H9 (cell line): Measurements from ENCODE around the gene GPR157. TPM values are rescaled to one million over a fixed set of nuclear protein-coding genes. Genes with fewer than 3 reads are reported as not detected.

Experiments
- DNase-seq: peaks from one replicate; pipeline ENCODE4 v3.0.0-alpha.2; 2017
- H2AFZ ChIP-seq: one replicate; pipeline ENCODE4 v1.6.1; 2013; ENCODE audit warnings: mild to moderate bottlenecking, low read length, control low read depth, moderate library complexity
- H2AK5ac ChIP-seq: 2 replicates; pipeline ENCODE4 v1.6.1; 2013; ENCODE audit warnings: low read length, control low read depth, mixed read lengths; ENCODE audit not compliant: insufficient read length
- H2BK120ac ChIP-seq: one replicate; pipeline ENCODE4 v1.6.1; 2013; ENCODE audit warnings: low read depth, mild to moderate bottlenecking, low read length, control low read depth, inconsistent platforms; ENCODE audit not compliant: poor library complexity, severe bottlenecking
- H2BK12ac ChIP-seq: 2 replicates; pipeline ENCODE4 v1.6.1; 2013; ENCODE audit warnings: low read length, control low read depth, mixed read lengths, low read depth; ENCODE audit not compliant: insufficient read length
- H2BK15ac ChIP-seq: 2 replicates; pipeline ENCODE4 v1.6.1; 2013; ENCODE audit warnings: low read depth, low read length, control low read depth
- H2BK20ac ChIP-seq: one replicate; pipeline ENCODE4 v1.6.1; 2013; ENCODE audit warnings: low read depth, mild to moderate bottlenecking, low read length, control low read depth, inconsistent platforms; ENCODE audit not compliant: poor library complexity, severe bottlenecking
- H2BK5ac ChIP-seq: 2 replicates; pipeline ENCODE4 v1.6.1; 2013; ENCODE audit warnings: low read length, control low read depth, mixed read lengths; ENCODE audit not compliant: insufficient read length
- H3K14ac ChIP-seq: 2 replicates; pipeline ENCODE4 v1.6.1; 2013; ENCODE audit warnings: low read length, control low read depth; ENCODE audit not compliant: insufficient read depth
- H3K18ac ChIP-seq: 2 replicates; pipeline ENCODE4 v1.6.1; 2013; ENCODE audit warnings: low read depth, mild to moderate bottlenecking, mixed read lengths, low read length, control low read depth; ENCODE audit not compliant: insufficient read length
- H3K23ac ChIP-seq: 2 replicates; pipeline ENCODE4 v1.6.1; 2013; ENCODE audit warnings: low read length, control low read depth, mixed read lengths, low read depth; ENCODE audit not compliant: insufficient read length
- H3K23me2 ChIP-seq: 2 replicates; pipeline ENCODE4 v1.6.1; 2013; ENCODE audit warnings: low read depth, mild to moderate bottlenecking, mixed read lengths, low read length, control low read depth; ENCODE audit not compliant: insufficient read length, poor library complexity, severe bottlenecking
- H3K27ac ChIP-seq: 2 replicates; pipeline ENCODE4 v1.5.1; 2013; ENCODE audit warnings: low read length, control low read depth, mixed read lengths, low read depth; ENCODE audit not compliant: insufficient read length
- H3K27me3 ChIP-seq: 2 replicates; pipeline ENCODE4 v1.6.1; 2013; ENCODE audit warnings: low read length, control low read depth, inconsistent platforms; ENCODE audit not compliant: insufficient read depth
- H3K4ac ChIP-seq: 2 replicates; pipeline ENCODE4 v1.6.1; 2013; ENCODE audit warnings: low read depth, mild to moderate bottlenecking, control low read depth, inconsistent platforms, low read length, moderate library complexity
- H3K4me1 ChIP-seq: 2 replicates; pipeline ENCODE4 v1.6.1; 2013; ENCODE audit warnings: low read length, control low read depth, inconsistent platforms; ENCODE audit not compliant: insufficient read depth
- H3K4me2 ChIP-seq: 2 replicates; pipeline ENCODE4 v1.6.1; 2013; ENCODE audit warnings: low read length, control low read depth, mixed read lengths; ENCODE audit not compliant: insufficient read length, insufficient read depth
- H3K56ac ChIP-seq: 2 replicates; pipeline ENCODE4 v1.6.1; 2013; ENCODE audit warnings: low read depth, mild to moderate bottlenecking, mixed read lengths, low read length, control low read depth; ENCODE audit not compliant: insufficient read length
- H3K79me1 ChIP-seq: 2 replicates; pipeline ENCODE4 v1.6.1; 2013; ENCODE audit warnings: low read depth, mild to moderate bottlenecking, moderate library complexity, low read length, control low read depth, inconsistent platforms; ENCODE audit not compliant: insufficient read depth, poor library complexity, severe bottlenecking
- H3K79me2 ChIP-seq: 2 replicates; pipeline ENCODE4 v1.6.1; 2013; ENCODE audit warnings: low read length, control low read depth, inconsistent platforms; ENCODE audit not compliant: insufficient read depth
- H3K9ac ChIP-seq: 2 replicates; pipeline ENCODE4 v1.6.1; 2013; ENCODE audit warnings: low read length, control low read depth, mixed read lengths; ENCODE audit not compliant: insufficient read length; ENCODE audit errors: extremely low read depth
- H3K9me3 ChIP-seq: one replicate; pipeline ENCODE4 v1.6.1; 2013; ENCODE audit warnings: low read depth, low read length, inconsistent platforms; ENCODE audit not compliant: control insufficient read depth
- H3T11ph ChIP-seq: one replicate; pipeline ENCODE4 v1.6.1; 2013; ENCODE audit warnings: mild to moderate bottlenecking, low read length, control low read depth, inconsistent platforms
- H4K20me1 ChIP-seq: one replicate; pipeline ENCODE4 v1.6.1; 2013; ENCODE audit not compliant: control insufficient read depth, insufficient read length, insufficient read depth
- H4K5ac ChIP-seq: 2 replicates; pipeline ENCODE4 v1.6.1; 2013; ENCODE audit warnings: low read depth, mild to moderate bottlenecking, mixed read lengths, low read length, control low read depth; ENCODE audit not compliant: insufficient read length
- H4K8ac ChIP-seq: replicated peaks from 2 replicates; pipeline ENCODE4 v1.6.1; 2013; ENCODE audit warnings: low read length, control low read depth, mixed read lengths, low read depth; ENCODE audit not compliant: insufficient read length
- H4K91ac ChIP-seq: 2 replicates; pipeline ENCODE4 v1.6.1; 2013; ENCODE audit warnings: low read depth, mild to moderate bottlenecking, moderate library complexity, mixed read lengths, low read length, control low read depth; ENCODE audit not compliant: insufficient read length
- H3K27ac Mint-ChIP-seq, 3 experiments: 2 replicates in 2 of 3; 3 replicates in 1 of 3; pipeline ENCODE4 v1.8.0; 2020 to 2021; ENCODE audit warnings: mixed read lengths in 3 of 3, mild to moderate bottlenecking in 1 of 3, moderate library complexity in 1 of 3
- H3K27me3 Mint-ChIP-seq: 2 replicates; pipeline ENCODE4 v1.8.0; 2021; ENCODE audit warnings: low read depth, mild to moderate bottlenecking, moderate library complexity, mixed read lengths
- H3K36me3 Mint-ChIP-seq, 3 experiments: 2 replicates in 2 of 3; 3 replicates in 1 of 3; pipeline ENCODE4 v1.8.0; 2020 to 2021; ENCODE audit warnings: low read depth in 3 of 3, mixed read lengths in 3 of 3; ENCODE audit not compliant: insufficient read depth in 1 of 3
- H3K4me1 Mint-ChIP-seq, 2 experiments: 2 replicates each; pipeline ENCODE4 v1.8.0; 2020; ENCODE audit warnings: mixed read lengths in 2 of 2
- H3K4me3 Mint-ChIP-seq, 2 experiments: 2 replicates in 1 of 2; 3 replicates in 1 of 2; pipeline ENCODE4 v1.8.0; 2020 to 2021; ENCODE audit warnings: mild to moderate bottlenecking in 2 of 2, mixed read lengths in 2 of 2, moderate library complexity in 1 of 2
- H3K9me3 Mint-ChIP-seq, 2 experiments: 2 replicates in 1 of 2; 3 replicates in 1 of 2; pipeline ENCODE4 v1.8.0; 2020; ENCODE audit warnings: mild to moderate bottlenecking in 2 of 2, mixed read lengths in 2 of 2, moderate library complexity in 1 of 2
- WGBS: extraction: QIAGEN DNeasy Blood & Tissue Kit; methylation state at CpG from one replicate; pipeline ENCODE4 v1.1.7; 2013; ENCODE audit warnings: missing lambda C conversion rate, low lambda C conversion rate, mixed read lengths; ENCODE audit not compliant: insufficient read length; ENCODE audit errors: extremely low coverage; 5-methylcytosine and 5-hydroxymethylcytosine counted together
- total RNA-seq: library from RNA; stranded (reverse); gene quantifications from 2 replicates; pipeline ENCODE4 v1.2.1, GENCODE V29; 2021
- TF ChIP-seq, protein P1 (sequence below): fragments of 200-600 bp; sonication (generic); conservative IDR thresholded peaks from 3 replicates; pipeline ENCODE4 v1.8.0; 2021; ENCODE audit warnings: antibody characterized with exemption, mild to moderate bottlenecking

Gene GPR157
- total RNA-seq, 1 experiment from 2014 or later = 3.8 TPM

DNA sequence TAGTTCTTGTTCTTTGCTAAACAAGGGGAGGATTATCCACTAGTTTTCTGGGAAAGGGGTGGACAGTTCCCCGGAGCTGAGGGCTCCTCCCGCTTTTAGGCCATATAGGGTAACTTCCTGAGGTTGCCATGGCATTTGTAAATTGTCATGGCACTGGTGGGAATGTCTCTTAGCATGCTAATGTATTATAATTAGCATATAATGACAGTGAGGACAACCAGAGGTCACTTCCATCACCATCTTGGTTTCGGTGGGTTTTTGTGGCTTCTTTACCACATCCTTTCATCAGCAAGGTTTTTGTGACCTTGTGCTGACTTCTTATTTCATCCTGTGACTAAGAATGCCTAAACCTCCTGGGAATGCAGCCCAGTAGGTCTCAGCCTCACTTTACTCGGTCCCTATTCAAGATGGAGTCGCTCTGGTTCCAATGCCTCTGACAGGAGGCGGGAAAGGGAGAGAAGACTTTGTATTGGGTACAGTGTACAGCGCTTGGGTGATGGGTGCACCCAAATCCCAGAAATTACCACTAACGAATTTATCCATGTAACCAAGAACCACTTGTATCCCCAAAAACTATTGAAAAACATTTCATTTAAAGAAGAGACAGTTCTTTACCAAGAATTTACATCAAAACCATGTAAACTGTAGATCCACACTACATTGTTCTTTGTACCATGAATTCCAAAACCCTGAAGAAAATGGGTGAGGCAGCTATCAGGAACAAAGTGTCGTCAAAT lies 50.7 kb downstream of the GPR157 start:
- Mint-ChIP-seq H3K27ac (no peak overlapping the region), H3K4me3 (no peak overlapping the region), H3K36me3 (no peaks in the 10 kb centered on the region), H3K9me3 (no peaks in the 10 kb centered on the region), H3K27me3 (peaks cover 1% of the 10 kb centered on the region), H3K4me1 (peaks cover 6 to 11% of the 10 kb centered on the region in 2 experiments; a peak in 3 of 4 replicates)
- Histone ChIP-seq H2AK5ac (no peak overlapping the region), H3K79me1 (no peaks in the 10 kb centered on the region), H2BK20ac (no peak overlapping the region), H3K4ac (no peak overlapping the region), H2BK12ac (no peak overlapping the region), H4K91ac (no peak overlapping the region), H2BK15ac (no peak overlapping the region), H4K20me1 (no peaks in the 10 kb centered on the region), H3T11ph (no peak overlapping the region), H3K4me2 (no peak overlapping the region), H3K23ac (no peak overlapping the region), H3K14ac (no peak overlapping the region), H3K56ac (no peak overlapping the region), H2BK5ac (no peak overlapping the region), H3K27ac (no peak overlapping the region), H3K79me2 (no peaks in the 10 kb centered on the region), H3K9me3 (no peaks in the 10 kb centered on the region), H3K9ac (no peak overlapping the region), H3K18ac (no peak overlapping the region), H3K27me3 (no peaks in the 10 kb centered on the region), H2BK120ac (no peak overlapping the region), H4K5ac (no peak overlapping the region), H2AFZ (no peak overlapping the region), H3K4me1 (peaks cover 2% of the 10 kb centered on the region; the same call in 1 of the 2 replicates), H3K23me2 (no peaks in the 10 kb centered on the region), H4K8ac (no peak overlapping the region)
- WGBS = no CpG with 5 or more reads among the region's 9 CpGs
- no peak for DNase-seq
- TF ChIP-seq, protein P1, sequence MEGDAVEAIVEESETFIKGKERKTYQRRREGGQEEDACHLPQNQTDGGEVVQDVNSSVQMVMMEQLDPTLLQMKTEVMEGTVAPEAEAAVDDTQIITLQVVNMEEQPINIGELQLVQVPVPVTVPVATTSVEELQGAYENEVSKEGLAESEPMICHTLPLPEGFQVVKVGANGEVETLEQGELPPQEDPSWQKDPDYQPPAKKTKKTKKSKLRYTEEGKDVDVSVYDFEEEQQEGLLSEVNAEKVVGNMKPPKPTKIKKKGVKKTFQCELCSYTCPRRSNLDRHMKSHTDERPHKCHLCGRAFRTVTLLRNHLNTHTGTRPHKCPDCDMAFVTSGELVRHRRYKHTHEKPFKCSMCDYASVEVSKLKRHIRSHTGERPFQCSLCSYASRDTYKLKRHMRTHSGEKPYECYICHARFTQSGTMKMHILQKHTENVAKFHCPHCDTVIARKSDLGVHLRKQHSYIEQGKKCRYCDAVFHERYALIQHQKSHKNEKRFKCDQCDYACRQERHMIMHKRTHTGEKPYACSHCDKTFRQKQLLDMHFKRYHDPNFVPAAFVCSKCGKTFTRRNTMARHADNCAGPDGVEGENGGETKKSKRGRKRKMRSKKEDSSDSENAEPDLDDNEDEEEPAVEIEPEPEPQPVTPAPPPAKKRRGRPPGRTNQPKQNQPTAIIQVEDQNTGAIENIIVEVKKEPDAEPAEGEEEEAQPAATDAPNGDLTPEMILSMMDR = no peak
